Ovary (tissue), 9 donors: ENCODE measurements around the gene SFSWAP. TPM values are rescaled to one million over a fixed set of nuclear protein-coding genes. Genes with fewer than 3 reads are reported as not detected.
"Not testable (repeated sequence)": the region's sequence is repeated elsewhere in the genome, so short reads cannot be mapped to it uniquely, and the experiment has no call there.

ENCODE experiments used
- DNase-seq, 5 donors: peaks; one replicate each; pipeline ENCODE4 v3.0.0-alpha.2; 2019 to 2020
- H3K27ac ChIP-seq, 2 donors: fragments of 200-600 bp; one replicate each; pipeline versions ENCODE4 v1.5.1 to v1.8.0; 2019 to 2022
- H3K27me3 ChIP-seq: fragments of 200-600 bp; one replicate; pipeline ENCODE4 v1.8.0; 2022
- H3K36me3 ChIP-seq: fragments of 200-600 bp; sonication (generic); one replicate; pipeline ENCODE4 v1.5.1; 2019
- H3K4me1 ChIP-seq: one replicate; pipeline ENCODE4 v1.8.1; 2013; ENCODE audit warnings: mild to moderate bottlenecking, moderate library complexity; ENCODE audit not compliant: insufficient read depth
- H3K4me3 ChIP-seq: fragments of 200-600 bp; sonication (generic); one replicate; pipeline ENCODE4 v1.5.1; 2017
- H3K9me3 ChIP-seq, 2 donors: fragments of 200-600 bp in 1 of 2; sonication (generic) in 1 of 2; one replicate each; pipeline versions ENCODE4 v1.5.1 to v1.8.1; 2013 to 2019; ENCODE audit warnings: mild to moderate bottlenecking in 1 of 2, moderate library complexity in 1 of 2
- CTCF ChIP-seq, 3 donors: fragments of 450-650 bp in 2 of 3; fragments of 200-600 bp in 1 of 3; IDR thresholded peaks; one replicate each; pipeline versions ENCODE4 v1.5.1 to v1.8.0; 2016 to 2022; ENCODE audit warnings: antibody characterized with exemption in 3 of 3, mild to moderate bottlenecking in 1 of 3
- EP300 ChIP-seq: sonication (generic); formaldehyde crosslinking; IDR thresholded peaks from one replicate; pipeline ENCODE4 v1.6.1; 2017; ENCODE audit warnings: antibody characterized with exemption
- POLR2A ChIP-seq: fragments of 450-650 bp; IDR thresholded peaks from one replicate; pipeline ENCODE4 v1.6.1; 2017; ENCODE audit warnings: antibody characterized with exemption, mild to moderate bottlenecking, moderate library complexity
- WGBS, 3 donors: extraction: QIAGEN DNeasy Blood & Tissue Kit in 1 of 3; methylation state at CpG; one replicate each; pipeline versions ENCODE4 v1.1.5 to v1.1.7; 2013 to 2017; 5-methylcytosine and 5-hydroxymethylcytosine counted together
- intact Hi-C, 4 donors: fragments of 100-400 bp; cut with DNase I; formaldehyde crosslinking; loops; one replicate each; pipeline versions ENCODE4 v1.11.0 to v1.15.1; 2022 to 2023
- polyA plus RNA-seq, 2 donors: library from polyadenylated mRNA; stranded (reverse); fragments of 200-250 nt in 1 of 2; fragments of 350-450 nt in 1 of 2; fragmentation: Illumina TruSeq in 1 of 2; extraction: RNeasy Lipid Tissue Mini Kit (QIAGEN cat#74804) in 1 of 2; gene quantifications; one replicate each; pipeline ENCODE4 v1.2.3, GENCODE V29; 2013 to 2014
- total RNA-seq, 7 donors: library from RNA; depleted of rRNA in 2 of 7; stranded (reverse); fragments of >200 nt in 2 of 7; fragmentation: NEBNext Ultra II Directional in 3 of 7; extraction: Animal tissue kit (Norgen Biotek cat#: 25700) in 3 of 7; gene quantifications; one replicate each; pipeline versions ENCODE4 v1.1.0 to v1.2.4, GENCODE V29; 2016 to 2023
- donor health status: DM: no; HTN: no; CAD: no; lungs with moderate emphysema.
- donor health status: DM: no; HTN: no; CAD: no.
- donor health status: Bipolar disorder and iron deficiency.
- donor health status: DM: yes; HTN: yes; CAD: no.
- donor health status: DM: no; HTN: no; CAD: no.
- donor health status: DM: yes; HTN: yes; CAD: no.

SFSWAP gene
- total and polyA plus RNA-seq, 9 donors = 27.6 to 54.4 (median 42.5) TPM

GRCh38 chr12:131740626-131741025 is 29.7 kb downstream of the SFSWAP start:
- WGBS, 3 donors = 81 to 93% (median 87%) methylated on average over 2 of the region's 2 CpGs
- intact Hi-C loops = no loop called here
- Histone ChIP-seq H3K36me3 (no peaks in the 10 kb centered on the region), H3K27ac (no peak overlapping the region), H3K27me3 (no peaks in the 10 kb centered on the region), H3K4me1 (no peaks in the 10 kb centered on the region), H3K4me3 (no peak overlapping the region), H3K9me3 (peaks cover 2 to 3% of the 10 kb centered on the region in 2 donors)
- DNase-seq = no peak
- TF ChIP-seq POLR2A = no peak
- TF ChIP-seq EP300 = no peak
- TF ChIP-seq CTCF (IDR thresholded peaks at IDR 0.05) = no peak

GRCh38 chr12:131742761-131743160 is 31.9 kb downstream of the SFSWAP start:
- H3K9me3 ChIP-seq, H3K36me3 ChIP-seq, intact Hi-C loops, H3K4me3 ChIP-seq, H3K4me1 ChIP-seq, DNase-seq, H3K27me3 ChIP-seq, H3K27ac ChIP-seq: not testable (repeated sequence)
- 94 to 97% (median 97%) methylated on average over 3 of the region's 3 CpGs for WGBS, 3 donors

GRCh38 chr12:131743410-131743809 is 32.5 kb downstream of the SFSWAP start:
- WGBS, 3 donors = 96 to 98% (median 97%) methylated on average over 8 of the region's 8 CpGs
- DNase-seq, H3K36me3 ChIP-seq, intact Hi-C loops, H3K4me3 ChIP-seq, H3K9me3 ChIP-seq, H3K4me1 ChIP-seq, H3K27ac ChIP-seq, H3K27me3 ChIP-seq: not testable (repeated sequence)

- intact Hi-C loops, H3K4me1 ChIP-seq, H3K9me3 ChIP-seq, H3K36me3 ChIP-seq, H3K4me3 ChIP-seq, DNase-seq, H3K27ac ChIP-seq, H3K27me3 ChIP-seq: not testable (repeated sequence)
- 96 to 100% (median 97%) methylated on average over 4 of the region's 4 CpGs for WGBS, 3 donors
Measured at GRCh38 chr12:131743880-131744279, 33.0 kb downstream of the SFSWAP start.

GRCh38 chr12:131744675-131745074 is 33.8 kb downstream of the SFSWAP start:
- 96 to 100% (median 100%) methylated on average over 1 of the region's 1 CpG for WGBS, 3 donors
- H3K36me3 ChIP-seq, intact Hi-C loops, H3K4me3 ChIP-seq, H3K4me1 ChIP-seq, H3K27ac ChIP-seq, DNase-seq, H3K27me3 ChIP-seq, H3K9me3 ChIP-seq: not testable (repeated sequence)

GRCh38 chr12:131745706-131746105 is 34.8 kb downstream of the SFSWAP start:
- H3K36me3 ChIP-seq = no peaks in the 10 kb centered on the region
- peaks cover 2 to 3% of the 10 kb centered on the region in 2 donors for H3K9me3 ChIP-seq
- H3K27ac ChIP-seq = no peak overlapping the region
- no peak overlapping the region for H3K4me3 ChIP-seq
- 92 to 98% (median 98%) methylated on average over 7 of the region's 7 CpGs for WGBS, 3 donors
- H3K27me3 ChIP-seq = no peaks in the 10 kb centered on the region
- DNase-seq = no peak
- no peaks in the 10 kb centered on the region for H3K4me1 ChIP-seq
- TF ChIP-seq EP300 = no peak
- no peak for TF ChIP-seq CTCF (IDR thresholded peaks at IDR 0.05)
- no peak for TF ChIP-seq POLR2A
- intact Hi-C loops = no loop called here
